Panc1 (cell line): ENCODE data around the gene IRX4.

Source experiments
- POLR2AphosphoS5 ChIP-seq: IDR thresholded peaks from 2 replicates; pipeline ENCODE4 v1.6.1; 2012; ENCODE audit warnings: mild to moderate bottlenecking, low read depth, low read length, moderate library complexity
- SIN3A ChIP-seq: IDR thresholded peaks from 2 replicates; pipeline ENCODE4 v1.6.1; 2012; ENCODE audit warnings: low read depth, mild to moderate bottlenecking, low read length, moderate library complexity, borderline replicate concordance; ENCODE audit not compliant: insufficient read depth
- TCF7L2 ChIP-seq: IDR thresholded peaks from 2 replicates; pipeline ENCODE4 v1.6.1; 2011; ENCODE audit warnings: mild to moderate bottlenecking, low read depth, low read length, inconsistent platforms
- TF ChIP-seq, protein P1 (sequence below): fragments of 450-650 bp; IDR thresholded peaks from 2 replicates; pipeline ENCODE4 v1.5.1; 2017; ENCODE audit warnings: mild to moderate bottlenecking
- TF ChIP-seq, protein P2 (sequence below), 2 experiments: IDR thresholded peaks; 2 replicates each; pipeline ENCODE4 v1.6.1; 2011 to 2012; ENCODE audit warnings: low read depth in 2 of 2, control low read depth in 1 of 2, low read length in 1 of 2, mild to moderate bottlenecking in 1 of 2, moderate library complexity in 1 of 2; ENCODE audit not compliant: insufficient read depth in 1 of 2

DNA sequence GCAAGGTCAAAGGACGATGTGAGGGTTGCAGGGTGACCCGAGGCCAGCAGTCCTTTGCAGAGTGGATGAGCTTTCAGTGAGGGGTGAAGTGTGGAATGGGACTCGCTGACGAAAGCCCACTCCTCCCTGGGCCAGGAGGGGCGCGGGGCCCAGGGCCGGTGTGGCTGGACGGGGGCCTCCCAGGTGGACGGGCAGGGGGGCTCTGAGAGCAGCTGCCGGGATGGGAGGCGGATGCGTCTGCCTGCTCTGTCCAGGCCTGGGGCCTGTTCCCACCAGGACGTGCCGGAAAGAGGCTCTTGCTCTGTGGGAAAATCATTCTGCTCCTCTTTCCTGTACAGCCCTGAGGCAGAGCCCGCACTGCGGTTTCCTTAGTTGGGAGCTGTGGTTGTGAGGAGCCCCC is 24.3 kb downstream of the IRX4 start:
- TF ChIP-seq, protein P1, sequence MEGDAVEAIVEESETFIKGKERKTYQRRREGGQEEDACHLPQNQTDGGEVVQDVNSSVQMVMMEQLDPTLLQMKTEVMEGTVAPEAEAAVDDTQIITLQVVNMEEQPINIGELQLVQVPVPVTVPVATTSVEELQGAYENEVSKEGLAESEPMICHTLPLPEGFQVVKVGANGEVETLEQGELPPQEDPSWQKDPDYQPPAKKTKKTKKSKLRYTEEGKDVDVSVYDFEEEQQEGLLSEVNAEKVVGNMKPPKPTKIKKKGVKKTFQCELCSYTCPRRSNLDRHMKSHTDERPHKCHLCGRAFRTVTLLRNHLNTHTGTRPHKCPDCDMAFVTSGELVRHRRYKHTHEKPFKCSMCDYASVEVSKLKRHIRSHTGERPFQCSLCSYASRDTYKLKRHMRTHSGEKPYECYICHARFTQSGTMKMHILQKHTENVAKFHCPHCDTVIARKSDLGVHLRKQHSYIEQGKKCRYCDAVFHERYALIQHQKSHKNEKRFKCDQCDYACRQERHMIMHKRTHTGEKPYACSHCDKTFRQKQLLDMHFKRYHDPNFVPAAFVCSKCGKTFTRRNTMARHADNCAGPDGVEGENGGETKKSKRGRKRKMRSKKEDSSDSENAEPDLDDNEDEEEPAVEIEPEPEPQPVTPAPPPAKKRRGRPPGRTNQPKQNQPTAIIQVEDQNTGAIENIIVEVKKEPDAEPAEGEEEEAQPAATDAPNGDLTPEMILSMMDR = no peak
- TF ChIP-seq POLR2AphosphoS5 (no peak), TCF7L2 (no peak), SIN3A (no peak)
- TF ChIP-seq, protein P2, sequence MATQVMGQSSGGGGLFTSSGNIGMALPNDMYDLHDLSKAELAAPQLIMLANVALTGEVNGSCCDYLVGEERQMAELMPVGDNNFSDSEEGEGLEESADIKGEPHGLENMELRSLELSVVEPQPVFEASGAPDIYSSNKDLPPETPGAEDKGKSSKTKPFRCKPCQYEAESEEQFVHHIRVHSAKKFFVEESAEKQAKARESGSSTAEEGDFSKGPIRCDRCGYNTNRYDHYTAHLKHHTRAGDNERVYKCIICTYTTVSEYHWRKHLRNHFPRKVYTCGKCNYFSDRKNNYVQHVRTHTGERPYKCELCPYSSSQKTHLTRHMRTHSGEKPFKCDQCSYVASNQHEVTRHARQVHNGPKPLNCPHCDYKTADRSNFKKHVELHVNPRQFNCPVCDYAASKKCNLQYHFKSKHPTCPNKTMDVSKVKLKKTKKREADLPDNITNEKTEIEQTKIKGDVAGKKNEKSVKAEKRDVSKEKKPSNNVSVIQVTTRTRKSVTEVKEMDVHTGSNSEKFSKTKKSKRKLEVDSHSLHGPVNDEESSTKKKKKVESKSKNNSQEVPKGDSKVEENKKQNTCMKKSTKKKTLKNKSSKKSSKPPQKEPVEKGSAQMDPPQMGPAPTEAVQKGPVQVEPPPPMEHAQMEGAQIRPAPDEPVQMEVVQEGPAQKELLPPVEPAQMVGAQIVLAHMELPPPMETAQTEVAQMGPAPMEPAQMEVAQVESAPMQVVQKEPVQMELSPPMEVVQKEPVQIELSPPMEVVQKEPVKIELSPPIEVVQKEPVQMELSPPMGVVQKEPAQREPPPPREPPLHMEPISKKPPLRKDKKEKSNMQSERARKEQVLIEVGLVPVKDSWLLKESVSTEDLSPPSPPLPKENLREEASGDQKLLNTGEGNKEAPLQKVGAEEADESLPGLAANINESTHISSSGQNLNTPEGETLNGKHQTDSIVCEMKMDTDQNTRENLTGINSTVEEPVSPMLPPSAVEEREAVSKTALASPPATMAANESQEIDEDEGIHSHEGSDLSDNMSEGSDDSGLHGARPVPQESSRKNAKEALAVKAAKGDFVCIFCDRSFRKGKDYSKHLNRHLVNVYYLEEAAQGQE (IDR thresholded peaks at IDR 0.05; ENCODE audit: insufficient read depth in 1 of 2, low read depth in 2 of 2, low read length in 1 of 2) = no peak
